ENCODE data around the gene MIF. TPM values are rescaled to one million over a fixed set of nuclear protein-coding genes. Genes with fewer than 3 reads are reported as not detected.

MIF gene
- total RNA-seq, 2 experiments from 2014 or later, result 213 to 226 TPM

- peak; percentile 50 for ATAC-seq (ENCODE audit: poor library complexity)
These were observed 771 bp downstream of the MIF start for GRCh38 chr22:23894710-23895598.

GRCh38 chr22:23895599-23896144 lies 1.5 kb downstream of the MIF start:
- peak overlapping the region in 1 of 2 donors; percentile 15 for H3K27ac ChIP-seq (ENCODE audit: low read depth in 1 of 2, low read length in 2 of 2)
- Mint-ChIP-seq H3K27ac (peak overlapping the region; percentile 97), H3K4me1 (ENCODE audit: low read depth) (peaks cover 29% of the 10 kb centered on the region), H3K4me3 (peak overlapping the region; percentile 95), H3K9me3 (no peaks in the 10 kb centered on the region), H3K27me3 (no peaks in the 10 kb centered on the region), H3K36me3 (ENCODE audit: low read depth) (peaks cover 42% of the 10 kb centered on the region)
- no peaks in the 10 kb centered on the region for H3K9me3 ChIP-seq (ENCODE audit: control insufficient read depth in 1 of 2, insufficient read depth in 1 of 2, low read length in 2 of 2)
- intact Hi-C loops (cut with DNase I, micrococcal nuclease), result loop anchor here (2.0 to 5.0 kb wide), 2 partner anchors 19 to 117 kb away; partner anchors contain the start of gene CABIN1 (in 1 of the 2)
- H3K4me3 ChIP-seq (ENCODE audit: low read length), result peak overlapping the region; percentile 79
- H3K4me1 ChIP-seq (ENCODE audit: insufficient read depth, low read length), result peaks cover 30% of the 10 kb centered on the region
- CTCF ChIA-PET, result no interaction called here
- peaks cover 18% of the 10 kb centered on the region for H3K36me3 ChIP-seq (ENCODE audit: insufficient read depth, low read length)
- POLR2A ChIA-PET, result interaction anchor here (3.2 kb wide), 1 partner anchor 18 kb away, joined by 11 read pairs; no protein-coding TSS in a partner anchor
- H3K27me3 ChIP-seq (ENCODE audit: control insufficient read depth in 1 of 2, insufficient read depth in 2 of 2, low read length in 2 of 2), result no peaks in the 10 kb centered on the region
- TF ChIP-seq CTCF (IDR thresholded peaks at IDR 0.05), result no peak
- ATAC-seq (ENCODE audit: poor library complexity) (no peak), DNase-seq (no peak)

More at GRCh38 chr22:23894710-23895598, 771 bp downstream of the MIF start:
- Histone ChIP-seq H3K27me3 (ENCODE audit: control insufficient read depth in 1 of 2, insufficient read depth in 2 of 2, low read length in 2 of 2) (no peaks in the 10 kb centered on the region), H3K27ac (ENCODE audit: low read depth in 1 of 2, low read length in 2 of 2) (peak overlapping the region; percentile 84 to 91), H3K9me3 (ENCODE audit: control insufficient read depth in 1 of 2, insufficient read depth in 1 of 2, low read length in 2 of 2) (no peaks in the 10 kb centered on the region), H3K4me1 (ENCODE audit: insufficient read depth, low read length) (peaks cover 30% of the 10 kb centered on the region), H3K4me3 (ENCODE audit: low read length) (peak overlapping the region; percentile 79), H3K36me3 (ENCODE audit: insufficient read depth, low read length) (peaks cover 18% of the 10 kb centered on the region)
- peaks cover 42% of the 10 kb centered on the region for H3K36me3 Mint-ChIP-seq (ENCODE audit: low read depth)
- peak; percentile 49 for TF ChIP-seq CTCF (IDR thresholded peaks at IDR 0.05)
- POLR2A ChIA-PET, result interaction anchor here (0.6 to 3.3 kb wide), 22 partner anchors 8 to 1912 kb away, joined by 3 to 89 read pairs (median 4); partner anchors contain the start of genes ADORA2A, MMP11, SLC2A11 and SMARCB1
- H3K9me3 Mint-ChIP-seq, result no peaks in the 10 kb centered on the region
- no peaks in the 10 kb centered on the region for H3K27me3 Mint-ChIP-seq
- intact Hi-C loops (cut with DNase I, micrococcal nuclease), result loop anchor here (1.0 to 5.0 kb wide), 5 partner anchors 19 to 117 kb away; partner anchors contain the start of genes CABIN1 (in 1 of the 2), SLC2A11 (in 1 of the 2) and SMARCB1 (in 1 of the 2)
- peak overlapping the region; percentile 97 for H3K27ac Mint-ChIP-seq
- CTCF ChIA-PET, result interaction anchor here (0.6 to 2.2 kb wide), 9 partner anchors 14 to 262 kb away, joined by 3 to 16 read pairs (median 7); partner anchors contain the start of genes CABIN1, SLC2A11 and ZNF70
- H3K4me1 Mint-ChIP-seq (ENCODE audit: low read depth), result peaks cover 29% of the 10 kb centered on the region
- H3K4me3 Mint-ChIP-seq, result peak overlapping the region; percentile 95
- peak; percentile 36 to 80 (median 48) for DNase-seq

- Histone ChIP-seq H3K4me1 (ENCODE audit: insufficient read depth, low read length) (peaks cover 30% of the 10 kb centered on the region), H3K4me3 (ENCODE audit: low read length) (no peak overlapping the region), H3K27me3 (ENCODE audit: control insufficient read depth in 1 of 2, insufficient read depth in 2 of 2, low read length in 2 of 2) (no peaks in the 10 kb centered on the region), H3K9me3 (ENCODE audit: control insufficient read depth in 1 of 2, insufficient read depth in 1 of 2, low read length in 2 of 2) (no peaks in the 10 kb centered on the region), H3K27ac (ENCODE audit: low read depth in 1 of 2, low read length in 2 of 2) (no peak overlapping the region), H3K36me3 (ENCODE audit: insufficient read depth, low read length) (peaks cover 18% of the 10 kb centered on the region)
- peak overlapping the region; percentile 95 for H3K4me3 Mint-ChIP-seq
- no peak for DNase-seq
- ChIA-PET CTCF (no interaction called here), POLR2A (interaction anchor here (3.2 kb wide), 1 partner anchor 17 kb away, joined by 11 read pairs; no protein-coding TSS in a partner anchor)
- intact Hi-C loops (cut with DNase I, micrococcal nuclease), result loop anchor here in 1 of 2 experiments (5.0 kb wide), 1 partner anchor 116 kb away; the partner anchor contains the start of gene CABIN1
- no peak for ATAC-seq (ENCODE audit: poor library complexity)
- H3K36me3 Mint-ChIP-seq (ENCODE audit: low read depth), result peaks cover 42% of the 10 kb centered on the region
- H3K9me3 Mint-ChIP-seq, result no peaks in the 10 kb centered on the region
- TF ChIP-seq CTCF (IDR thresholded peaks at IDR 0.05), result no peak
- peaks cover 29% of the 10 kb centered on the region for H3K4me1 Mint-ChIP-seq (ENCODE audit: low read depth)
- H3K27ac Mint-ChIP-seq, result peak overlapping the region; percentile 97
- no peaks in the 10 kb centered on the region for H3K27me3 Mint-ChIP-seq
These were observed 2.0 kb downstream of the MIF start for GRCh38 chr22:23896166-23896522.
